ENCODE results near the gene CDR2L. TPM values are rescaled to one million over a fixed set of nuclear protein-coding genes. Genes with fewer than 3 reads are reported as not detected.
"Not testable (repeated sequence)": the region's sequence is repeated elsewhere in the genome, so short reads cannot be mapped to it uniquely, and the experiment has no call there.

CDR2L gene
- total and polyA plus RNA-seq, 3 donors from 2014 or later, result 16.6 to 39.6 (median 39.5) TPM

- H3K27ac ChIP-seq, result no peak overlapping the region
- WGBS, 2 donors, result 79 to 86% methylated on average over 3 of the region's 3 CpGs
- DNase-seq, result no peak
- peaks cover 9% of the 10 kb centered on the region for H3K4me1 ChIP-seq
- intact Hi-C loops (cut with DNase I; ENCODE audit: low total_unique reads), result no loop called here
- TF ChIP-seq POLR2A (IDR thresholded peaks at IDR 0.05) (no peak), CTCF (IDR thresholded peaks at IDR 0.05) (no peak)
- no peak overlapping the region for H3K4me3 ChIP-seq
- H3K9me3 ChIP-seq, result no peaks in the 10 kb centered on the region
- no peaks in the 10 kb centered on the region for H3K36me3 ChIP-seq (ENCODE audit: low read depth, missing control alignments)
- H3K27me3 ChIP-seq, result no peaks in the 10 kb centered on the region
These were observed 9.2 kb upstream of the CDR2L start for GRCh38 chr17:74978240-74978639.

GRCh38 chr17:74979408-74980146 is 7.9 kb upstream of the CDR2L start:
- peaks cover 9% of the 10 kb centered on the region for H3K4me1 ChIP-seq
- H3K27me3 ChIP-seq, result no peaks in the 10 kb centered on the region
- no peak for DNase-seq
- H3K9me3 ChIP-seq, result no peaks in the 10 kb centered on the region
- no peak for TF ChIP-seq CTCF (IDR thresholded peaks at IDR 0.05)
- TF ChIP-seq POLR2A (IDR thresholded peaks at IDR 0.05), result no peak
- intact Hi-C loops (cut with DNase I; ENCODE audit: low total_unique reads), result no loop called here
- no peak overlapping the region for H3K4me3 ChIP-seq
- no peaks in the 10 kb centered on the region for H3K36me3 ChIP-seq (ENCODE audit: low read depth, missing control alignments)
- WGBS, 2 donors, result 68 to 72% methylated on average over 17 of the region's 17 CpGs
- no peak overlapping the region for H3K27ac ChIP-seq

GRCh38 chr17:74981318-74981978 is 6.0 kb upstream of the CDR2L start:
- no peaks in the 10 kb centered on the region for H3K36me3 ChIP-seq (ENCODE audit: low read depth, missing control alignments)
- WGBS, 2 donors, result 23 to 42% methylated on average over 16 of the region's 16 CpGs
- intact Hi-C loops (cut with DNase I; ENCODE audit: low total_unique reads), result no loop called here
- TF ChIP-seq CTCF (IDR thresholded peaks at IDR 0.05), result no peak
- peaks cover 9% of the 10 kb centered on the region for H3K4me1 ChIP-seq
- H3K4me3 ChIP-seq, result peak overlapping the region; percentile 60 to 80
- H3K9me3 ChIP-seq, result no peaks in the 10 kb centered on the region
- H3K27me3 ChIP-seq, result no peaks in the 10 kb centered on the region
- DNase-seq, result no peak
- H3K27ac ChIP-seq, result peak overlapping the region; percentile 69 to 81

GRCh38 chr17:74981979-74982662 is 5.3 kb upstream of the CDR2L start:
- Histone ChIP-seq H3K27me3 (no peaks in the 10 kb centered on the region), H3K9me3 (no peaks in the 10 kb centered on the region), H3K4me3 (peak overlapping the region; percentile 60 to 80), H3K4me1 (peaks cover 12% of the 10 kb centered on the region), H3K36me3 (ENCODE audit: low read depth, missing control alignments) (no peaks in the 10 kb centered on the region), H3K27ac (peak overlapping the region; percentile 69 to 81)
- TF ChIP-seq CTCF (IDR thresholded peaks at IDR 0.05) (no peak), POLR2A (IDR thresholded peaks at IDR 0.05) (no peak)
- DNase-seq, result peak; percentile 81
- WGBS, 2 donors, result 0 to 1% methylated on average over 22 to 39 of the region's 61 CpGs
- intact Hi-C loops (cut with DNase I; ENCODE audit: low total_unique reads), result no loop called here

GRCh38 chr17:74982663-74983313 is 4.6 kb upstream of the CDR2L start:
- H3K4me3 ChIP-seq, result peak overlapping the region; percentile 60 to 80
- H3K27me3 ChIP-seq; H3K36me3 ChIP-seq (ENCODE audit: low read depth, missing control alignments); H3K9me3 ChIP-seq; intact Hi-C loops (cut with DNase I; ENCODE audit: low total_unique reads): not testable (repeated sequence)
- H3K4me1 ChIP-seq, result peaks cover 14% of the 10 kb centered on the region
- 36 to 48% methylated on average over 8 to 14 of the region's 14 CpGs for WGBS, 2 donors
- peak; percentile 55 for DNase-seq
- H3K27ac ChIP-seq, result peak overlapping the region; percentile 69 to 81
